Right cardiac atrium (tissue), 5 donors: Measurements from ENCODE around the gene TEX55. TPM values are rescaled to one million over a fixed set of nuclear protein-coding genes. Genes with fewer than 3 reads are reported as not detected.
"Not testable (repeated sequence)": the region's sequence is repeated elsewhere in the genome, so short reads cannot be mapped to it uniquely, and the experiment has no call there.

Source experiments
- ATAC-seq, 2 donors: fragments of 200-7000 bp; cut with Tn5 transposase; one replicate each; pipeline versions ENCODE4 v1.8.0 to v1.9.1; 2020; ENCODE audit warnings: moderate library complexity in 2 of 2, mild to moderate bottlenecking in 1 of 2
- DNase-seq, 3 donors: peaks; one replicate each; pipeline ENCODE4 v3.0.0-alpha.2; 2020
- H3K27ac ChIP-seq: one replicate; pipeline ENCODE4 v1.5.1; 2013; ENCODE audit warnings: mild to moderate bottlenecking, low read length, control low read depth, moderate library complexity
- H3K27me3 ChIP-seq: one replicate; pipeline ENCODE4 v1.6.1; 2013; ENCODE audit not compliant: control insufficient read depth, insufficient read depth
- H3K4me1 ChIP-seq: one replicate; pipeline ENCODE4 v1.6.1; 2013; ENCODE audit warnings: low read length; ENCODE audit not compliant: control insufficient read depth, insufficient read depth
- H3K4me3 ChIP-seq: one replicate; pipeline ENCODE4 v1.5.1; 2013; ENCODE audit warnings: low read length, control low read depth
- H3K9me3 ChIP-seq: one replicate; pipeline ENCODE4 v1.6.1; 2013; ENCODE audit warnings: low read length; ENCODE audit not compliant: control insufficient read depth
- WGBS: extraction: QIAGEN DNeasy Blood & Tissue Kit; methylation state at CpG from one replicate; pipeline ENCODE4 v1.1.7; 2013; 5-methylcytosine and 5-hydroxymethylcytosine counted together
- intact Hi-C, 4 donors: fragments of 100-400 bp; cut with DNase I; formaldehyde crosslinking; loops; one replicate each; pipeline versions ENCODE4 v1.11.0 to v1.14.0; 2022 to 2023
- polyA plus RNA-seq: library from polyadenylated mRNA; stranded (reverse); fragments of 200-250 nt; gene quantifications from one replicate; pipeline ENCODE4 v1.2.3, GENCODE V29; 2013
- total RNA-seq, 4 donors: library from RNA; stranded (reverse); fragmentation: NEBNext Ultra II Directional; extraction: Animal tissue kit (Norgen Biotek cat#: 25700); gene quantifications; one replicate each; pipeline ENCODE4 v1.2.1, GENCODE V29; 2021
- donor health status: healthy with polysubstance abuse.
- donor health status: DM: no; HTN: yes; CAD: no.
- donor health status: DM: no; HTN: no; CAD: no.
- donor health status: DM: no; HTN: yes; CAD: no; lungs with severe emphysema.
- donor health status: DM: yes; HTN: yes; CAD: no.

TEX55 gene
- total and polyA plus RNA-seq, 5 donors: not detected

DNA sequence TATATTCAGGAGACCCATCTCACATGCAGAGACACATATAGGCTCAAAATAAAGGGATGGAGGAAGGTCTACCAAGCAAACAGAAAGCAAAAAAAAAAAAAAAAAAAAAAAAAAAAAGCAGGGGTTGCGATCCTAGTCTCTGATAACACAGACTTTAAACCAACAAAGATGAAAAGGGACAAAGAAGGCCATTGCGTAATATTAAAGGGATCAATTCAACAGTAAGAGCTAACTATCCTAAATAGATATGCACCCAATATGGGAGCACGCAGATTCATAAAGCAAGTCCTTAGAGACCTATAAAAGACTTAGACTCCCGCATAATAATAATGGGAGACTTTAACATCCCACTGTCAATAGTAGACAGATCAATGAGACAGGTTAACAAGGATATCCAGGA, 13.7 kb upstream of the TEX55 start:
- intact Hi-C loops, H3K4me1 ChIP-seq, H3K27me3 ChIP-seq, H3K27ac ChIP-seq, ATAC-seq, DNase-seq, H3K9me3 ChIP-seq, H3K4me3 ChIP-seq: not testable (repeated sequence)
- 97% methylated on average over 4 of the region's 4 CpGs for WGBS

DNA sequence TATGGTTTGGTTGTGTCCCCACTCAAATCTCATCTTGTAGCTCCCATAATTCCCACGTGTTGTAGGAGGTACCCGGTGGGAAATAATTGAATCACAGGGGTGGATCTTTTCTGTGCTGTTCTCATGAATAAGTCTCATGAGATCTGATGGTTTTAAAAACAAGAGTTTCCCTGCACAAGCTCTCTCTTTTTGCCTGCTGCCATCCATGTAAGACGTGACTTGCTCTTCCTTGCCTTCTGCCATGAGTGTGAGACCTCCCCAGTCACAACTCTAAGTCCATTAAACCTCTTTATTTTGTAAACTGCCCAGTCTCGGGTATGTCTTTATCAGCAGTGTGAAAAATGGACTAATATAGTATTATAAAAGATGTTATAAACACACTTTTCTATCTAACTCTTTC, 6.6 kb upstream of the TEX55 start:
- 69% methylated on average over 4 of the region's 4 CpGs for WGBS
- H3K4me3 ChIP-seq, H3K4me1 ChIP-seq, H3K27me3 ChIP-seq, intact Hi-C loops, H3K27ac ChIP-seq, DNase-seq, H3K9me3 ChIP-seq, ATAC-seq: not testable (repeated sequence)

DNA sequence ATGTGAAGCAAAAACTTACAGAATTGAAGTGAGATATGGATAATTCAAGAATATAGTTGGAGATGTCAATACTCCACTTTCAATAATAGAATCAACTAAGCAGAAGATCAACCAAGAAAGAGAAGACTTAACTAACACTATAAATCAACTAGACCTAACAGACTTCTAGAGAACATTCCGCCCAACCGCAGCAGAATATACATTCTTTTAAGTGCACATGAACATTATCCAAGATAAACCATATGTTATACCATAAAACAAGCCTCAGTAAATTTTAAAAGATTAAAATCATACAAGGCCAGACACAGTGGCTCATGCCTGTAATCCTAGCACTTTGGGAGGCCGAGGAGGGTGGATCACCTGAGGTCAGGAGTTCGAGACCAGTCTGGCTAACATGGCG, 5.5 kb upstream of the TEX55 start:
- Histone ChIP-seq H3K4me1 (no peaks in the 10 kb centered on the region), H3K27me3 (no peaks in the 10 kb centered on the region), H3K4me3 (no peak overlapping the region), H3K27ac (no peak overlapping the region), H3K9me3 (no peaks in the 10 kb centered on the region)
- ATAC-seq (no peak), DNase-seq (no peak)
- intact Hi-C loops: loop anchor here in 1 of 4 donors (10.0 kb wide), 1 partner anchor 104 kb away; the partner anchor contains the start of gene B4GALT4
- 92% methylated on average over 5 of the region's 5 CpGs for WGBS

DNA sequence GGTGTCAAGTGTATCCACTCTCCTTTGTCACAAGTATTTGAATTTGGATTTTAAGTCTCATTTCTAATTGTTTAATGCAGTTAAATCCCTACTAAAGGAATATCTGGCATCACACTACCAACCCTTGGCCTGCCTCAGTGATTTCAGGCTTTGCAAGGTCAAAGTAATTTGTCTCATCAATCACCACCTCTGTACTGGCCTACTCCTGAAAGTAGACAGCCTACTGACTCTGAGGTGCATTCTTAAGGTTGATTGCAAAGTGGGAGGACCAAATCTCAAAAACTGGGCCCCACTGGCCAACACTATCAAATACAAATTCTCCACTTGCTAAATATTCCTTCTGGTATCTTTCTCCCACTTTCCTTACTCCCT, 851 bp upstream of the TEX55 start:
- Histone ChIP-seq H3K4me1 (no peaks in the 10 kb centered on the region), H3K4me3 (no peak overlapping the region), H3K27me3 (no peaks in the 10 kb centered on the region), H3K27ac (no peak overlapping the region), H3K9me3 (no peaks in the 10 kb centered on the region)
- DNase-seq (no peak), ATAC-seq (no peak)
- intact Hi-C loops: loop anchor here in 1 of 4 donors (10.0 kb wide), 1 partner anchor 100 kb away; the partner anchor contains the start of gene B4GALT4

DNA sequence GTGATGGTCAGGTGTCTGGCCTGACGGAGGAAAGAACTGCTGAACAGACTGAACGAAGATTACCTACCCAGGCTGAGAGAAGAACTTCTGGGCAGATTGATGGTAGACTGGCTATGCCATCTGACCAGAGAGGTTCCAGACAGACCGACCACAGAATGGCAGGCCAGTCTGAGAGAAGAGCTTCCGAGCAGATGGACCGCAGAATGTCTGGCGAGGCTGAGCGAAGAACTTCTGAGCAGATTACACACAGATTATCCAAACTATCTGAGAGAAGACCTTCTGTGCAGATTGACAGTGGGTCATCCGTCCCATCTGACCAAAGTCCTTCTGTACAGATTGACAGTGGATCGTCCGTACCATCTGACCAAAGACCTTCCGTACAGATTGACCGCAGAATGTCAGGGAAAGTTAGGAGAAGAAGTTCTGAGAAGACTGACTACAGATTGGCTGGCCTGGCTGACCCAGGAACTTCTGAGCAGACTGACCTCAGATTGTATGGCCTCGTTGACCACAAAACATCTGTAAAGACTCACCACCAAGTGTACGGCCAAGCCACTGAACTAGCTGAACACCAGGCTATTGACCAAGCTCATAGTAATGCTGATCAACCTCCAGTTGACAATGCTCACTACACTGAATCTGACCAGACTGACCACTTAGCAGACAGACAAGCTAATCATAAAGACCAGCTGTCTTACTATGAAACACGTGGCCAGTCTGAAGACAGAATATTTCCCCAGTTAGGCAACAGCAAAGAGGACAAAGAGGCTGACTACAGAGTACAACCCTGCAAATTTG, 812 bp downstream of the TEX55 start:
- DNase-seq (no peak), ATAC-seq (no peak)
- H3K27ac ChIP-seq: no peak overlapping the region
- intact Hi-C loops: loop anchor here in 1 of 4 donors (10.0 kb wide), 1 partner anchor 98 kb away; the partner anchor contains the start of gene B4GALT4
- H3K9me3 ChIP-seq: no peaks in the 10 kb centered on the region
- WGBS: 90% methylated on average over 15 of the region's 15 CpGs
- H3K4me3 ChIP-seq: no peak overlapping the region
- H3K27me3 ChIP-seq: no peaks in the 10 kb centered on the region
- no peaks in the 10 kb centered on the region for H3K4me1 ChIP-seq

DNA sequence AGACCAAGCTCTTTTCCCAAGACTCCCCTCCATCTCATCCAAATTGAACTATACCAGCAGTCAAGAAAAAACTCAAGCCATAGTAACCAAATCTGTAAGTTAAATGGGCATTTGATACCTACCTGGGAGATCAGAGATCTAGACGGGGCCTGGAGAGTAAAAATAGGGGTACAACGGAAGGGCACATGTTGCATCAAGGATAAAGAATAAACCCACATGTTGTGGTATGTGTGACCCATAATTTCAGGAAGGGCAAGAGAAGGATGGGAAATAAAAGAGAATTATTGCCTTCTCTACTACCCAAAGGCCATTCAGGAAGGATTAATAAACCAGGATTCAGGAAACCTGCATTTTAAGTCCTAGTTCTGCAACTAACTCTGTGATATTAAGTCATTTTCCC, 1.5 kb downstream of the TEX55 start:
- H3K4me3 ChIP-seq: no peak overlapping the region
- no peak overlapping the region for H3K27ac ChIP-seq
- intact Hi-C loops: loop anchor here in 1 of 4 donors (10.0 kb wide), 1 partner anchor 97 kb away; the partner anchor contains the start of gene B4GALT4
- ATAC-seq (no peak), DNase-seq (no peak)
- H3K4me1 ChIP-seq: no peaks in the 10 kb centered on the region
- H3K9me3 ChIP-seq: no peaks in the 10 kb centered on the region
- no peaks in the 10 kb centered on the region for H3K27me3 ChIP-seq
- 47% methylated on average over 2 of the region's 2 CpGs for WGBS

DNA sequence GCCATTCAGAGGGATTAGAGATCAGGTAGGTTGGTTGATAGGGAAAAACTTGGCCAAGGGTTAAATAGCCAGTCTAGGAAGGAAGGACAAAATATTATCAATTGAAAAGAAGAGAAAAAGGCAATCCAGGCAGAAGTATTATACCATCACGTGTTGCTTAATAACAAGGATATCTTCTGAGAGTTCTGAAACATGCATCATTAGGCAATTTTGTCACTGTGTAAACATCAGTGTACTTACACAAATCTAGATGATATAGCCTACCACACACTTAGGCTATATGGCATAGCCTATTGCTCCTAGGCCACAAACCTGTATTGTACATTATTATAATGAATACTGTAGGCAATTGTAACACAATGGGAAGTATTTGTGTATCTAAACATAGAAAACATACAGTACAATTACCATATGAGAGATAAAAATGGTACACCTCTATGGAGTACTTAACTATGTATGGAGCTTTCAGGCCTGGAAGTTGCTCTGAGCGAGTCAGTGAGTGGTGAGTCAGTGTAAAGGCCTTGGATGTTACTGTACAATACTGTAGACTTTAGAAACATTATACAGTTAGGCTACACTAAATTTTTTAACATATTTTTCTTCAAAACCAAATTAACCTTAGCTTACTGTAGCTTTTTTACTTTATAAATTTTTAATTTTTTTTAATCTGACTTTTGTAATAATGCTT, 2.7 kb downstream of the TEX55 start:
- DNase-seq (no peak), ATAC-seq (no peak)
- no peak overlapping the region for H3K4me3 ChIP-seq
- no peak overlapping the region for H3K27ac ChIP-seq
- intact Hi-C loops: loop anchor here in 1 of 4 donors (10.0 kb wide), 1 partner anchor 96 kb away; the partner anchor contains the start of gene B4GALT4
- no peaks in the 10 kb centered on the region for H3K4me1 ChIP-seq
- WGBS: 93% methylated on average over 2 of the region's 2 CpGs
- no peaks in the 10 kb centered on the region for H3K9me3 ChIP-seq
- H3K27me3 ChIP-seq: no peaks in the 10 kb centered on the region

DNA sequence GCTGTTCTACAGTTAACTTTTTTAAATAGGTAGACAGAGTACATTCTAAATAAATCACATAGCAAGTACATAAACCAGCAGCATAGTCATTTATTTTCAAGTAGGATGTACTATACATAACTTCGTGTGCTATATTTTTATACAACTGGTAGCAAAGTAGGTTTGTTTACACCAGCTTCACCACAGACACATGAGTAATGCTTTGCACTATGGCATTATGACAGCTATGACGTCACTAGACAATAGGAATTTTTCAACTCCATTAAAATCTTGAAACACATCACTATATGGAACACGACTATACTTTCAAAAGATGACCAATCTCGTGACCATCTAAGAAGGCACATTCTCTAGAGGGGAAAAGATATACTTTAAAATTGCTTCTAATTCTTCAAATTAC, 3.5 kb downstream of the TEX55 start:
- intact Hi-C loops: loop anchor here in 1 of 4 donors (10.0 kb wide), 1 partner anchor 95 kb away; the partner anchor contains the start of gene B4GALT4
- H3K9me3 ChIP-seq: no peaks in the 10 kb centered on the region
- H3K4me3 ChIP-seq: no peak overlapping the region
- ATAC-seq (no peak), DNase-seq (no peak)
- H3K27ac ChIP-seq: no peak overlapping the region
- H3K4me1 ChIP-seq: no peaks in the 10 kb centered on the region
- no peaks in the 10 kb centered on the region for H3K27me3 ChIP-seq
- 69% methylated on average over 4 of the region's 4 CpGs for WGBS

DNA sequence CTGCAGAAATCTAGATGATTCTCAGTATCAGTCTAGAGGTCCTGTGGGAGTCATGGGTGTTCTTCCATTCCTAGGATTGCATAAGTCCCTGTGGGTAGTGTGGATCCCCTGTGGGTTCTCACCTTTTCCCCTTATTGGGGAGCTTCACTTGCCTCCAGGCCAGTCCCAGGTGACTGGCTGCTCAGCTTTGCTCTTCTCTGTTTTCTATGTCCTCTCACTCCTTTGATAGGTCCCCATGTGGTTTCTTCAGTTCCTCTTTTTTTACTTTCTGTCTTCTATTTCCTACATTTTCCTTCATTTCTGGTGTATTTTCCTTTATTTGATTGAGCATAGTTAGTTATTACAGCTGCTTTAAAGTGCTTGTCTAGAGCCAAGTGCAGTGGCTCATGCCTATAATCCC, 10.9 kb downstream of the TEX55 start:
- DNase-seq: no peak
- no peak overlapping the region for H3K27ac ChIP-seq

DNA sequence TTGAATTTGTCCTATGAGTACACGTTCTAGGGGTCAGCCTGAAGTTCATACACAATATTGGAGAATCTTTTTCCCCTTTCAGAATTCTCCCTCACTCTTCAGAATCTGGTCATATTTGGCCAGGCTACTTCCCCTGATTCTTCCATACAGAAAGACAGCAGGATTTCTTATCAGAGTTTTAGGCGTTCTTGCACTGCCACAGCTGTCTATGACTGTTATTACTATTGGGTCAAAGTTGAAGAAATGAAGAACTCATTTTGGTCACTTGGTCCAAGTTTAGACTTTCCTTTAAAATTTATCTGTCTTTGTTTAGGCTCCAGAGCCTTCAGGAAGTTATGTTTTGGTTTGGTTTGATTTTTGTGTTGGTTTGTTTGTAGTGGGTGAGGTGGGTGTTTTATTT, 12.0 kb downstream of the TEX55 start:
- H3K27me3 ChIP-seq: no peaks in the 10 kb centered on the region
- H3K27ac ChIP-seq: no peak overlapping the region
- no peak for ATAC-seq
- no peak for DNase-seq
- no peak overlapping the region for H3K4me3 ChIP-seq
- no peaks in the 10 kb centered on the region for H3K4me1 ChIP-seq
- peaks cover 2% of the 10 kb centered on the region for H3K9me3 ChIP-seq
- 43% methylated on average over 2 of the region's 2 CpGs for WGBS
- intact Hi-C loops: no loop called here

More for the DNA sequence above, 10.9 kb downstream of the TEX55 start:
- Histone ChIP-seq H3K27me3 (no peaks in the 10 kb centered on the region), H3K4me1 (no peaks in the 10 kb centered on the region), H3K9me3 (peaks cover 2% of the 10 kb centered on the region), H3K4me3 (no peak overlapping the region)
- intact Hi-C loops: no loop called here
- ATAC-seq: no peak

DNA sequence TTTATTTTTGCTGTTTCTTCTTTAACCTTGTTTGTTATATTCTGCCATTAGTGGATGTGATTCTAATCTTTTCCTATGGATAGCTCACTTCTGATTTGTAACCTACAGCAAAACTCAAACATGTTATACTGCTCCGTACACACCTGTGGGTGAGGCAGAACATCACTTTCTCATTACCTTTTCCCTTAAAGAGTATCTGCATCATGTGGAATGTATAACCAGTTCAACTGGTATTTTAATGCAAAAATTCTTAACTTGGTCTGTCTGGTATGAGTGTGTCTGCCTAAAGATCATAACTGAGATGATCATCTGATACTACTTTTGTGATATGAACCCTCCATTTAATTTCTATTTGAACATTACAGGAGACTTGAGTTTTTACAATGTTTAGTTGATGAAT, 14.4 kb downstream of the TEX55 start:
- Histone ChIP-seq H3K27ac (no peak overlapping the region), H3K9me3 (peaks cover 2% of the 10 kb centered on the region), H3K4me1 (no peaks in the 10 kb centered on the region), H3K4me3 (no peak overlapping the region), H3K27me3 (no peaks in the 10 kb centered on the region)
- WGBS: 91% methylated on average over 1 of the region's 1 CpG
- intact Hi-C loops: no loop called here
- ATAC-seq (no peak), DNase-seq (no peak)
